Sigmoid colon (tissue), 4 donors: Measurements from ENCODE around the gene TCF7.

Experiments
- CTCF ChIP-seq, 4 experiments: fragments of 450-650 bp in 3 of 4; fragments of 200-600 bp in 1 of 4; IDR thresholded peaks; one replicate each; pipeline ENCODE4 v1.5.1; 2016 to 2019; ENCODE audit warnings: antibody characterized with exemption in 4 of 4, mild to moderate bottlenecking in 3 of 4, moderate library complexity in 2 of 4
- POLR2A ChIP-seq, 2 donors: fragments of 450-650 bp; IDR thresholded peaks; one replicate each; pipeline ENCODE4 v1.6.1; 2016; ENCODE audit warnings: antibody characterized with exemption in 2 of 2, mild to moderate bottlenecking in 2 of 2, moderate library complexity in 2 of 2
- POLR2AphosphoS5 ChIP-seq, 4 donors: sonication (generic); formaldehyde crosslinking; IDR thresholded peaks; one replicate each; pipeline ENCODE4 v1.6.1; 2017; ENCODE audit warnings: antibody characterized with exemption in 4 of 4

GRCh38 chr5:134095293-134095692, 19.2 kb upstream of the TCF7 start:
- TF ChIP-seq CTCF (IDR thresholded peaks at IDR 0.05) (no peak), POLR2A (IDR thresholded peaks at IDR 0.05) (no peak), POLR2AphosphoS5 (IDR thresholded peaks at IDR 0.05) (no peak)
